HepG2 (cell line): ENCODE data around the gene NSUN3. TPM values are rescaled to one million over a fixed set of nuclear protein-coding genes. Genes with fewer than 3 reads are reported as not detected.
A peak's percentile ranks its signal among the peaks of the same experiment; 100 is the strongest.

Experiments used
- EED ChIP-seq: sonication (generic); formaldehyde crosslinking; IDR thresholded peaks from 2 replicates; pipeline ENCODE4 v1.5.0; 2020; ENCODE audit warnings: mild to moderate bottlenecking, missing genetic modification reagents
- EP300 ChIP-seq, 3 experiments: sonication (generic) in 1 of 3; formaldehyde crosslinking in 1 of 3; IDR thresholded peaks; 2 replicates each; pipeline versions ENCODE4 v1.5.1 to v1.6.1; 2011 to 2020; ENCODE audit warnings: low read depth in 2 of 3, low read length in 2 of 3, borderline replicate concordance in 1 of 3, improper control_type of control experiment in 1 of 3, mild to moderate bottlenecking in 1 of 3, missing genetic modification reagents in 1 of 3, moderate library complexity in 1 of 3
- NCOA5 ChIP-seq: sonication (generic); formaldehyde crosslinking; IDR thresholded peaks from 2 replicates; pipeline ENCODE4 v1.4.0; 2020; ENCODE audit warnings: missing genetic modification reagents
- NFAT5 ChIP-seq: sonication (generic); formaldehyde crosslinking; IDR thresholded peaks from 2 replicates; pipeline ENCODE4 v1.4.0; 2020; ENCODE audit warnings: missing genetic modification reagents
- RBFOX2 ChIP-seq: fragments of 200-400 bp; formaldehyde crosslinking; IDR thresholded peaks from 2 replicates; pipeline ENCODE4 v1.6.1; 2017; ENCODE audit warnings: low read depth, mild to moderate bottlenecking, low read length
- RFX1 ChIP-seq: fragments of 450-650 bp; IDR thresholded peaks from 2 replicates; pipeline ENCODE4 v1.6.1; 2017
- SP140L ChIP-seq: sonication (generic); formaldehyde crosslinking; IDR thresholded peaks from 2 replicates; pipeline ENCODE4 v1.4.0; 2020; ENCODE audit warnings: missing genetic modification reagents, borderline replicate concordance
- SP2 ChIP-seq: sonication (generic); formaldehyde crosslinking; IDR thresholded peaks from 2 replicates; pipeline ENCODE4 v1.5.1; 2020; ENCODE audit warnings: mild to moderate bottlenecking, missing genetic modification reagents
- ZFP91 ChIP-seq: sonication (generic); formaldehyde crosslinking; IDR thresholded peaks from 2 replicates; pipeline ENCODE4 v1.9.0; 2022; ENCODE audit warnings: missing genetic modification reagents, mild to moderate bottlenecking, borderline replicate concordance
- ZIK1 ChIP-seq: sonication (generic); formaldehyde crosslinking; IDR thresholded peaks from 2 replicates; pipeline ENCODE4 v1.5.0; 2020; ENCODE audit warnings: mild to moderate bottlenecking, low read depth, missing genetic modification reagents, borderline replicate concordance
- ZNF572 ChIP-seq: sonication (generic); formaldehyde crosslinking; IDR thresholded peaks from 2 replicates; pipeline ENCODE4 v1.5.1; 2020; ENCODE audit warnings: mild to moderate bottlenecking, missing genetic modification reagents
- ZNF678 ChIP-seq: sonication (generic); formaldehyde crosslinking; IDR thresholded peaks from 2 replicates; pipeline ENCODE4 v1.4.0; 2020; ENCODE audit warnings: mild to moderate bottlenecking, missing genetic modification reagents
- polyA plus RNA-seq, 8 experiments: library from polyadenylated mRNA; depleted of rRNA in 3 of 8; stranded (reverse) in 7 of 8; unstranded in 1 of 8; fragments of >200 nt; fragmentation: Illumina TruSeq in 4 of 8; extraction: Trizol in 4 of 8; gene quantifications; 2 replicates each; pipeline versions ENCODE4 v1.2.1 to v1.2.3, GENCODE V29; 2011 to 2016; ENCODE audit warnings: low read depth in 4 of 8, missing spikeins in 1 of 8, mixed read lengths in 1 of 8; ENCODE audit not compliant: insufficient read depth in 1 of 8
- total RNA-seq, 5 experiments: library from RNA; depleted of rRNA; stranded (reverse); fragments of >200 nt; fragmentation: Illumina TruSeq; extraction: Trizol; gene quantifications; 2 replicates each; pipeline ENCODE4 v1.2.3, GENCODE V29; 2016; ENCODE audit warnings: low read depth in 1 of 5
- TF ChIP-seq, protein P1 (sequence below): sonication (generic); formaldehyde crosslinking; conservative IDR thresholded peaks from 2 replicates; pipeline ENCODE4 v1.4.0; 2020; ENCODE audit warnings: missing genetic modification reagents
- TF ChIP-seq, protein P2 (sequence below): IDR thresholded peaks from 2 replicates; pipeline ENCODE4 v1.6.1; 2016; ENCODE audit warnings: mild to moderate bottlenecking
- TF ChIP-seq, protein P3 (sequence below): sonication (generic); formaldehyde crosslinking; IDR thresholded peaks from 2 replicates; pipeline ENCODE4 v1.5.0; 2020; ENCODE audit warnings: mild to moderate bottlenecking, missing genetic modification reagents

The NSUN3 gene
- total and polyA plus RNA-seq, 2 of the 13 experiments (the other 11 are each of a cell fraction or from before 2014, with no cell fraction given), result 3.2 to 10.6 TPM

DNA sequence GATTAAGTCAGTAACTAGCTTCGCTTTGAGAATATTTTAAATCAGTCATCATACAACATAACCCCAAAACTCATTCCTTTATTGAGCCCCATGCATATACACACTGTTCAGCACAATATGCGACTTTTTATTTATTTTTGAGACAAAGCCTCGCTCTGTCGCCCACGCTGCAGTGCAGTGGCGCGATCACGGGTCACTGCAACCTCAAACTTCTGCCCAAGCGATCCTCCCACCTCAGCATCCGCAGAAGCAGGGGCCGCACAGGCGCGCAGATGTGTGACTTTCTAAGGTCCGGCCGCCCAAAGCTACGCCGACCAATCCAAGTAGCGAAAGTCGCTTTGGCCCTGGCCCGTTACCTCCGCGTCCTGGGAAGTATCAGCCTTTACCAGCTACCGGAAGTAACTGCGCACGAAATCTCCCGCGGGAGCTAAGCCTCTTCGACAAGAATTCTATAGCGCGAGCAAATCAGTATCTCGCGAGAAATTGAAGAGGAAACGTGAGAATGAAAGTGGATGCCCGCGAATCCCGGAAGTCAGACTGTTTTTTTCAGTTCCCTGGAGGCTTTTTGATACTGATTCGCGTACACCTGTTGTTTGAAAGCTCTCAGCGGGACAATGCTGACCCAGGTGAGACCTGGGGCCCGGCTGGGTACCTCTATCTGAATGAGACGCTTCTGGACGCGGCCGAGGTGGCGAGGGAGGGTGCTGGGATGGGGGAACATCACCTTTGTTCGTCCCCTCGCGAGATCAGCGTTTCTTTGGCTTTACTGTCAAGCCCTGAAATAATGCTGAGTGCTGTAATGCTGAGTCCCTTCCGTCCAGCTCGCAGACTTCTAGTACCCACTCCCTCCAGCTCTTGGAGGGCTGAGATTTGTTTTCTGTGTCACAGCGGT, at the start of gene NSUN3, which contains the start of gene DHFR2 (continued):
- TF ChIP-seq NFAT5 (peak; percentile 29; the same call in 1 of the 2 replicates), SP2 (CRISPR knock-in tag) (no peak; the same call in 1 of the 2 replicates), NCOA5 (CRISPR knock-in tag) (no peak), ZFP91 (CRISPR knock-in tag) (peak; percentile 81; the same call in 1 of the 2 replicates), ZIK1 (CRISPR knock-in tag) (no peak), EED (CRISPR knock-in tag) (no peak), ZNF572 (no peak), EP300 (IDR thresholded peaks at IDR 0.05; ENCODE audit: low read depth in 2 of 2, low read length in 2 of 2) (no peak), EP300 (CRISPR knock-in tag; IDR thresholded peaks at IDR 0.05; ENCODE audit: borderline replicate concordance) (0 out of 2 replicates have a peak, but pooled peaks have one; percentile 6), RFX1 (no peak), RBFOX2 (peak; percentile 72), SP140L (CRISPR knock-in tag) (no peak), ZNF678 (no peak)
- TF ChIP-seq, protein P1, sequence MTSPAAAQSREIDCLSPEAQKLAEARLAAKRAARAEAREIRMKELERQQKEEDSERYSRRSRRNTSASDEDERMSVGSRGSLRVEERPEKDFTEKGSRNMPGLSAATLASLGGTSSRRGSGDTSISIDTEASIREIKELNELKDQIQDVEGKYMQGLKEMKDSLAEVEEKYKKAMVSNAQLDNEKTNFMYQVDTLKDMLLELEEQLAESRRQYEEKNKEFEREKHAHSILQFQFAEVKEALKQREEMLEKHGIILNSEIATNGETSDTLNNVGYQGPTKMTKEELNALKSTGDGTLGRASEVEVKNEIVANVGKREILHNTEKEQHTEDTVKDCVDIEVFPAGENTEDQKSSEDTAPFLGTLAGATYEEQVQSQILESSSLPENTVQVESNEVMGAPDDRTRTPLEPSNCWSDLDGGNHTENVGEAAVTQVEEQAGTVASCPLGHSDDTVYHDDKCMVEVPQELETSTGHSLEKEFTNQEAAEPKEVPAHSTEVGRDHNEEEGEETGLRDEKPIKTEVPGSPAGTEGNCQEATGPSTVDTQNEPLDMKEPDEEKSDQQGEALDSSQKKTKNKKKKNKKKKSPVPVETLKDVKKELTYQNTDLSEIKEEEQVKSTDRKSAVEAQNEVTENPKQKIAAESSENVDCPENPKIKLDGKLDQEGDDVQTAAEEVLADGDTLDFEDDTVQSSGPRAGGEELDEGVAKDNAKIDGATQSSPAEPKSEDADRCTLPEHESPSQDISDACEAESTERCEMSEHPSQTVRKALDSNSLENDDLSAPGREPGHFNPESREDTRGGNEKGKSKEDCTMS (CRISPR knock-in tag), result no peak
- TF ChIP-seq, protein P2, sequence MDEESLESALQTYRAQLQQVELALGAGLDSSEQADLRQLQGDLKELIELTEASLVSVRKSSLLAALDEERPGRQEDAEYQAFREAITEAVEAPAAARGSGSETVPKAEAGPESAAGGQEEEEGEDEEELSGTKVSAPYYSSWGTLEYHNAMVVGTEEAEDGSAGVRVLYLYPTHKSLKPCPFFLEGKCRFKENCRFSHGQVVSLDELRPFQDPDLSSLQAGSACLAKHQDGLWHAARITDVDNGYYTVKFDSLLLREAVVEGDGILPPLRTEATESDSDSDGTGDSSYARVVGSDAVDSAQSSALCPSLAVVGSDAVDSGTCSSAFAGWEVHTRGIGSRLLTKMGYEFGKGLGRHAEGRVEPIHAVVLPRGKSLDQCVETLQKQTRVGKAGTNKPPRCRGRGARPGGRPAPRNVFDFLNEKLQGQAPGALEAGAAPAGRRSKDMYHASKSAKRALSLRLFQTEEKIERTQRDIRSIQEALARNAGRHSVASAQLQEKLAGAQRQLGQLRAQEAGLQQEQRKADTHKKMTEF, result peak; percentile 59
- TF ChIP-seq, protein P3, sequence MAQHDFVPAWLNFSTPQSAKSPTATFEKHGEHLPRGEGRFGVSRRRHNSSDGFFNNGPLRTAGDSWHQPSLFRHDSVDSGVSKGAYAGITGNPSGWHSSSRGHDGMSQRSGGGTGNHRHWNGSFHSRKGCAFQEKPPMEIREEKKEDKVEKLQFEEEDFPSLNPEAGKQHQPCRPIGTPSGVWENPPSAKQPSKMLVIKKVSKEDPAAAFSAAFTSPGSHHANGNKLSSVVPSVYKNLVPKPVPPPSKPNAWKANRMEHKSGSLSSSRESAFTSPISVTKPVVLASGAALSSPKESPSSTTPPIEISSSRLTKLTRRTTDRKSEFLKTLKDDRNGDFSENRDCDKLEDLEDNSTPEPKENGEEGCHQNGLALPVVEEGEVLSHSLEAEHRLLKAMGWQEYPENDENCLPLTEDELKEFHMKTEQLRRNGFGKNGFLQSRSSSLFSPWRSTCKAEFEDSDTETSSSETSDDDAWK (CRISPR knock-in tag), result no peak
